Stimulated activated CD8-positive, alpha-beta memory T cell treated with anti-CD3 and anti-CD28 coated beads, Interleukin-15, amount 100 ng/mL, for 48 hours (primary cell): ENCODE data around the gene TBATA.
"Not testable (repeated sequence)": the region's sequence is repeated elsewhere in the genome, so short reads cannot be mapped to it uniquely, and the experiment has no call there.

Experiments
- DNase-seq, 2 donors: peaks; one replicate each; pipeline ENCODE4 v3.0.0-alpha.2; 2020; ENCODE audit warnings: low read depth in 2 of 2

Gene TBATA

GRCh38 chr10:70778267-70778924 is 6.8 kb downstream of the TBATA start:
- no peak for DNase-seq

- no peak for DNase-seq
These were observed 7.9 kb downstream of the TBATA start for GRCh38 chr10:70777063-70777875.

GRCh38 chr10:70776455-70777005 is 8.6 kb downstream of the TBATA start:
- DNase-seq = no peak

GRCh38 chr10:70775679-70776454 is 9.3 kb downstream of the TBATA start:
- DNase-seq = no peak

- no peak for DNase-seq
These were observed 10.1 kb downstream of the TBATA start for GRCh38 chr10:70774810-70775678.

- DNase-seq = no peak
These were observed 11.0 kb downstream of the TBATA start for GRCh38 chr10:70773965-70774809.

GRCh38 chr10:70773461-70773860 is 11.7 kb downstream of the TBATA start:
- DNase-seq = no peak

GRCh38 chr10:70772627-70773026 is 12.6 kb downstream of the TBATA start:
- DNase-seq = no peak

- no peak for DNase-seq
These were observed 13.6 kb downstream of the TBATA start for GRCh38 chr10:70771311-70772194.

- DNase-seq = not testable (repeated sequence)
These were observed 14.7 kb downstream of the TBATA start for GRCh38 chr10:70770516-70770915.

GRCh38 chr10:70770001-70770400 is 15.2 kb downstream of the TBATA start:
- no peak for DNase-seq

- DNase-seq = no peak
These were observed 16.1 kb downstream of the TBATA start for GRCh38 chr10:70769121-70769520.

GRCh38 chr10:70768026-70768685 is 17.0 kb downstream of the TBATA start:
- not testable (repeated sequence) for DNase-seq

GRCh38 chr10:70765794-70766594 is 19.2 kb downstream of the TBATA start:
- no peak for DNase-seq

- DNase-seq = no peak
These were observed 21.6 kb downstream of the TBATA start for GRCh38 chr10:70763567-70763966.

- no peak for DNase-seq
These were observed 22.6 kb downstream of the TBATA start for GRCh38 chr10:70762441-70763175.

GRCh38 chr10:70761727-70762350 is 23.3 kb downstream of the TBATA start:
- DNase-seq = no peak
